Measurements from ENCODE around the gene EP400. TPM values are rescaled to one million over a fixed set of nuclear protein-coding genes. Genes with fewer than 3 reads are reported as not detected.

EP400 gene
- total RNA-seq, 1 experiment from 2014 or later, result 61.7 TPM

- Mint-ChIP-seq H3K9me3 (no peaks in the 10 kb centered on the region), H3K4me3 (no peak overlapping the region), H3K27me3 (ENCODE audit: low read depth) (peaks cover 1% of the 10 kb centered on the region; the same call in 1 of the 2 replicates), H3K4me1 (no peaks in the 10 kb centered on the region), H3K36me3 (ENCODE audit: insufficient read depth in 1 of 3, low read depth in 3 of 3) (peaks cover 50 to 85% (median 66%) of the 10 kb centered on the region in 3 experiments; a peak in 6 of 7 replicates), H3K27ac (no peak overlapping the region)
- Histone ChIP-seq H3K9ac (ENCODE audit: extremely low read depth, insufficient read length, low read length) (no peak overlapping the region), H3K27ac (ENCODE audit: insufficient read length, low read depth, low read length) (no peak overlapping the region), H4K20me1 (ENCODE audit: control insufficient read depth, insufficient read depth, insufficient read length) (no peaks in the 10 kb centered on the region), H3K4ac (ENCODE audit: low read depth, low read length) (no peak overlapping the region), H3K27me3 (ENCODE audit: insufficient read depth, low read length) (no peaks in the 10 kb centered on the region), H3K79me1 (ENCODE audit: insufficient read depth, low read depth, low read length, poor library complexity, severe bottlenecking) (no peaks in the 10 kb centered on the region), H3K9me3 (ENCODE audit: control insufficient read depth, low read depth, low read length) (no peaks in the 10 kb centered on the region), H2BK20ac (ENCODE audit: low read depth, low read length, poor library complexity, severe bottlenecking) (no peak overlapping the region), H3T11ph (ENCODE audit: low read length) (no peak overlapping the region), H3K4me1 (ENCODE audit: insufficient read depth, low read length) (no peaks in the 10 kb centered on the region), H2BK12ac (ENCODE audit: insufficient read length, low read depth, low read length) (no peak overlapping the region), H4K91ac (ENCODE audit: insufficient read length, low read depth, low read length) (no peak overlapping the region), H3K23ac (ENCODE audit: insufficient read length, low read depth, low read length) (no peak overlapping the region), H3K18ac (ENCODE audit: insufficient read length, low read depth, low read length) (no peak overlapping the region), H4K5ac (ENCODE audit: insufficient read length, low read depth, low read length) (no peak overlapping the region), H3K79me2 (ENCODE audit: insufficient read depth, low read length) (no peaks in the 10 kb centered on the region; the same call in 1 of the 2 replicates), H3K23me2 (ENCODE audit: insufficient read length, low read depth, low read length, poor library complexity, severe bottlenecking) (no peaks in the 10 kb centered on the region), H2BK5ac (ENCODE audit: insufficient read length, low read length) (no peak overlapping the region), H4K8ac (replicated peaks; ENCODE audit: insufficient read length, low read depth, low read length) (no peak overlapping the region), H3K56ac (ENCODE audit: insufficient read length, low read depth, low read length) (no peak overlapping the region), H3K14ac (ENCODE audit: insufficient read depth, low read length) (no peak overlapping the region), H2AK5ac (ENCODE audit: insufficient read length, low read length) (no peak overlapping the region), H2AFZ (ENCODE audit: low read length) (no peak overlapping the region), H2BK120ac (ENCODE audit: low read depth, low read length, poor library complexity, severe bottlenecking) (no peak overlapping the region), H2BK15ac (ENCODE audit: low read depth, low read length) (no peak overlapping the region), H3K4me2 (ENCODE audit: insufficient read depth, insufficient read length, low read length) (no peak overlapping the region)
- no CpG with 5 or more reads among the region's 7 CpGs for WGBS (ENCODE audit: extremely low coverage, insufficient read length, low lambda C conversion rate)
- TF ChIP-seq CTCF (conservative IDR thresholded peaks at IDR 0.05), result no peak
- no peak for DNase-seq
Measured at GRCh38 chr12:131941987-131942341, 7.8 kb upstream of the EP400 start.
